ENCODE results near the gene SPATA1. TPM values are rescaled to one million over a fixed set of nuclear protein-coding genes. Genes with fewer than 3 reads are reported as not detected.

The SPATA1 gene
- total RNA-seq, 4 donors from 2014 or later = 0.14 to 1.6 TPM; not detected in 2

- H3K4me1 ChIP-seq = no peaks in the 10 kb centered on the region
- intact Hi-C loops (cut with DNase I; ENCODE audit: low total_unique reads) = no loop called here
- H3K4me3 ChIP-seq = no peak overlapping the region
- H3K27ac ChIP-seq = no peak overlapping the region
- H3K36me3 ChIP-seq = no peaks in the 10 kb centered on the region
- WGBS, 2 donors (ENCODE audit: low coverage in 1 of 2) = 83 to 91% methylated on average over 1 of the region's 1 CpG
- no peaks in the 10 kb centered on the region for H3K27me3 ChIP-seq
- DNase-seq = no peak
- in situ Hi-C loops (cut with MboI; ENCODE audit: low pct_ligation_motif_present in 1 of 4, low pct_unique_long_range_greater_than_20kb in 1 of 4, low sequenced_read_pairs in 3 of 4) = no loop called here
- no peaks in the 10 kb centered on the region for H3K9me3 ChIP-seq
- TF ChIP-seq POLR2AphosphoS5 (IDR thresholded peaks at IDR 0.05) (no peak), EP300 (IDR thresholded peaks at IDR 0.05; ENCODE audit: low read depth) (no peak), CTCF (IDR thresholded peaks at IDR 0.05) (no peak), POLR2A (IDR thresholded peaks at IDR 0.05) (no peak)
Observed at GRCh38 chr1:84525779-84526178, 19.6 kb downstream of the SPATA1 start.

DNA sequence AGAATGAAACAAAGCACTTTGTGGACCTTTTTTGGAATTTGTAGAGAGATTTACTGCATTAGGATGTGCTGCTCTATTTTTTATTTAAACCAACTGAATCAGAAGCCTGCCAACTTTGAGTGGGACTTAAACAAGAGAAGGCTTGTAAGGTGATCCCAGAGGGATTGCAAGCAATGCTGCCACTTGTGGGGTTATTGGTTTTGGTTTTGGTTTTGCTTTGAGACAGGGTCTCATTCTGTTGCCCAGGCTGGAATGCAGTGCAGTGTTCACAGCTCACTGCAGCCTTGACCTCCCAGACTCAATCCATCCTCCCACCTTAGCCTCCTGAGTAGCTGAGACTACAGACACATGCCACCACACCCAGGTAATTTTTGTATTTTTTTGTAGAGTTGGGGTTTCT lies 32.4 kb downstream of the SPATA1 start:
- no peak for DNase-seq
- TF ChIP-seq CTCF (IDR thresholded peaks at IDR 0.05) = no peak
- no peak for TF ChIP-seq EP300 (IDR thresholded peaks at IDR 0.05; ENCODE audit: low read depth)
- TF ChIP-seq POLR2AphosphoS5 (IDR thresholded peaks at IDR 0.05) = no peak
- no peak for TF ChIP-seq POLR2A (IDR thresholded peaks at IDR 0.05)
- H3K27ac ChIP-seq = no peak overlapping the region
- H3K9me3 ChIP-seq = no peaks in the 10 kb centered on the region
- intact Hi-C loops (cut with DNase I; ENCODE audit: low total_unique reads) (no loop called here), in situ Hi-C loops (cut with MboI; ENCODE audit: low pct_ligation_motif_present in 1 of 4, low pct_unique_long_range_greater_than_20kb in 1 of 4, low sequenced_read_pairs in 3 of 4) (no loop called here)
- peaks cover 0 to 9% (median 5%) of the 10 kb centered on the region in 4 donors for H3K4me1 ChIP-seq
- no peak overlapping the region for H3K4me3 ChIP-seq
- no peaks in the 10 kb centered on the region for H3K27me3 ChIP-seq
- no peaks in the 10 kb centered on the region for H3K36me3 ChIP-seq

- intact Hi-C loops (cut with DNase I; ENCODE audit: low total_unique reads) (no loop called here), in situ Hi-C loops (cut with MboI; ENCODE audit: low pct_ligation_motif_present in 1 of 4, low pct_unique_long_range_greater_than_20kb in 1 of 4, low sequenced_read_pairs in 3 of 4) (no loop called here)
- H3K4me1 ChIP-seq = peaks cover 0 to 9% (median 5%) of the 10 kb centered on the region in 4 donors
- no peaks in the 10 kb centered on the region for H3K36me3 ChIP-seq
- peak overlapping the region in 1 of 4 donors; percentile 30 for H3K27ac ChIP-seq
- no peaks in the 10 kb centered on the region for H3K27me3 ChIP-seq
- WGBS, 2 donors (ENCODE audit: low coverage in 1 of 2) = 74 to 83% methylated on average over 3 of the region's 3 CpGs
- H3K4me3 ChIP-seq = no peak overlapping the region
- TF ChIP-seq POLR2AphosphoS5 (IDR thresholded peaks at IDR 0.05) (no peak), CTCF (IDR thresholded peaks at IDR 0.05) (no peak), POLR2A (IDR thresholded peaks at IDR 0.05) (no peak), EP300 (IDR thresholded peaks at IDR 0.05; ENCODE audit: low read depth) (no peak)
- DNase-seq = no peak
- H3K9me3 ChIP-seq = no peaks in the 10 kb centered on the region
Observed at GRCh38 chr1:84539972-84540371, 33.8 kb downstream of the SPATA1 start.

DNA sequence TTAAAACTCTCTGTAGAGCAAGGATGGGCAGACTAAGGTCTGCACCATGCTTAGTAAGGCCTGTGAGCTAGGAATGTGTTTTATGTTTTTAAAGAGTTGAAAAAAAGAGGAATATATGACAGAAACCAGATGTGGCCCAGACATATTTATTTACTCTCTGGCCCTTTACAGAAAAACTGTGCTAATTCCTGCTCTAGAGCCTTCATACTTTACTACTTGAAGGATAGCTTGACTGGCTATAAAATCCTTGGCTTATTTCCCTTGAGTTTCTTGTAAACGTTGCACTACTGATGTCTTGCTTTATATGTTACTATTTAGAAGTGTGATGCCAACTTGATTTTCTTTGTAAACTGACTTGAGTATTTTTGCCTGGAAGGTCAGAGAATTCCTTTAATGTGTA lies 34.6 kb downstream of the SPATA1 start:
- Histone ChIP-seq H3K9me3 (no peaks in the 10 kb centered on the region), H3K27ac (peak overlapping the region in 2 of 4 donors; percentile 18 to 30), H3K4me3 (no peak overlapping the region), H3K27me3 (no peaks in the 10 kb centered on the region), H3K36me3 (no peaks in the 10 kb centered on the region), H3K4me1 (peaks cover 0 to 9% (median 5%) of the 10 kb centered on the region in 4 donors)
- intact Hi-C loops (cut with DNase I; ENCODE audit: low total_unique reads) = no loop called here
- in situ Hi-C loops (cut with MboI; ENCODE audit: low pct_ligation_motif_present in 1 of 4, low pct_unique_long_range_greater_than_20kb in 1 of 4, low sequenced_read_pairs in 3 of 4) = no loop called here
- WGBS, 2 donors (ENCODE audit: low coverage in 1 of 2) = 35 to 56% methylated on average over 1 of the region's 1 CpG
- no peak for DNase-seq
- peak; percentile 48 to 73 (median 71) for TF ChIP-seq POLR2AphosphoS5 (IDR thresholded peaks at IDR 0.05)
- no peak for TF ChIP-seq CTCF (IDR thresholded peaks at IDR 0.05)
